GM12892 (cell line): Measurements from ENCODE around the gene CCND3.

Experiments
- POLR2A ChIP-seq: IDR thresholded peaks from 2 replicates; pipeline ENCODE4 v1.6.1; 2011; ENCODE audit warnings: low read depth, low read length, control low read depth
- POLR2AphosphoS5 ChIP-seq: IDR thresholded peaks from 2 replicates; pipeline ENCODE4 v1.6.1; 2011; ENCODE audit warnings: low read depth, low read length, control low read depth

GRCh38 chr6:41936073-41936837 lies 5.4 kb downstream of the CCND3 start:
- TF ChIP-seq POLR2A (0 out of 2 replicates have a peak, but pooled peaks have one; percentile 32), POLR2AphosphoS5 (no peak)
